ENCODE data around the gene UBL3. TPM values are rescaled to one million over a fixed set of nuclear protein-coding genes. Genes with fewer than 3 reads are reported as not detected.

The UBL3 gene
- total RNA-seq, 1 experiment from 2014 or later, result 10.7 TPM

DNA sequence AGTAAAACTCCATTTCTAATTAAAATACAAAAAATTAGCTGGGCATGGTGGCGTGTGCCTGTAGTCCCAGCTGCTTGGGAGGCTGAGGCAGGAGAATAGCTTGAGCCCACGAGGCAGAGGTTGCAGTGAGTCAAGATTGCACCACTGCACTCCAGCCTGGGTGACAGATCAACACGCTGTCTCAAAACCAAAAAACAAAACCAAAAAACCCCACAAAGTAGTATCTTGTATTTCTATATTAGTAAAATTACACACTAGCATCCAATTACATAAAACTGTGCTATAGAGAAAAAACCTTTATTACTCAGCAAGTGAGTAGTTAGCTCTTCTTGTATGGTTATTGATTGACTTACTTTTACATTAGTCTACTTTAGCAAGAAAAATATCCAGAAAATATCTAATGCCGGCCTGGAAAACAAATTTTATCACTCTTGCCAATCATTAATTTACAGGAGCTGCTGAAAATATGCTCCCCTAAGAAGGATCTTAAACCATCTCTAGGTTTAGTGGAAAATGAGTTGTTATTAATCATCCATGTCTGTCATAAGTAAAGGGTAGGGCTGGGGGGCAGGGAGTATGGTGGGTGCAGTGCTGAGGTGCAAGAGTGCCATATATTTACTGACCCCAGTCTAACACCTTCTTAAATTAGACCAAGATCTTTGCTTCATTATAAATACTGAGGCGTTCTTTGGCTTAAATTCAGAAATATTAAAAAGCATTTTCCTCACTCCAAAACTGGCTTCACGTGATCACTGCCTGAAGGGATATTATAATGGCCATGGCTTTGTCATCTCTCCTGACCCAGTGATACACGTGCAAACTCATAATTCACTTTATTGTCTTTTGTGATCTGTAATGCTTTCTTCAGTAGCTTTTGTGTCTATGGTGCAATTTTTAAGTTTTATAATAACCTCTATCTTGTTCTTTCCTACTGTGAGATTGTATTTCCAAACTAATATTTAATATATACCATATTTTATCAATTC is 44.1 kb downstream of the UBL3 start:
- Histone ChIP-seq H3K4me1 (ENCODE audit: control insufficient read depth in 1 of 2, insufficient read depth in 2 of 2, low read length in 2 of 2) (no peaks in the 10 kb centered on the region), H4K20me1 (ENCODE audit: insufficient read depth) (no peaks in the 10 kb centered on the region), H3K9ac (ENCODE audit: low read length) (no peak overlapping the region), H3K27me3 (ENCODE audit: insufficient read depth, low read length) (no peaks in the 10 kb centered on the region), H2AFZ (ENCODE audit: low read depth, low read length, poor library complexity, severe bottlenecking) (no peak overlapping the region), H3K4me3 (replicated peaks in 1 of 2; ENCODE audit: low read depth in 1 of 2, low read length in 2 of 2) (no peak overlapping the region), H3K4me2 (ENCODE audit: low read length) (no peak overlapping the region), H3K9me3 (ENCODE audit: control insufficient read depth in 1 of 2, insufficient read depth in 1 of 2, low read depth in 1 of 2, low read length in 2 of 2) (no peaks in the 10 kb centered on the region), H3K36me3 (ENCODE audit: control insufficient read depth in 1 of 2, insufficient read depth in 2 of 2, low read length in 2 of 2) (no peaks in the 10 kb centered on the region), H3K9me2 (ENCODE audit: insufficient read depth) (no peaks in the 10 kb centered on the region), H3K27ac (ENCODE audit: low read depth, low read length) (no peak overlapping the region), H3K79me2 (ENCODE audit: insufficient read depth, low read length) (no peaks in the 10 kb centered on the region)
- POLR2A ChIA-PET, result no interaction called here
- no peak for DNase-seq (ENCODE audit: low read depth, low spot score)
- no TSS peak for BruUV-seq (replicated peaks)
- CTCF ChIA-PET, result no interaction called here
- TF ChIP-seq CBX3 (IDR thresholded peaks at IDR 0.05; ENCODE audit: low read depth) (no peak), SP1 (IDR thresholded peaks at IDR 0.05; ENCODE audit: low read depth) (no peak), YY1 (IDR thresholded peaks at IDR 0.05; ENCODE audit: extremely low read depth, insufficient replicate concordance, low read depth, low read length) (no peak), POLR2A (IDR thresholded peaks at IDR 0.05; ENCODE audit: borderline replicate concordance, extremely low read depth, insufficient read depth, insufficient read length) (no peak), TCF7L2 (IDR thresholded peaks at IDR 0.05; ENCODE audit: borderline replicate concordance, extremely low read depth, insufficient read depth, insufficient read length) (no peak), SRF (IDR thresholded peaks at IDR 0.05; ENCODE audit: low read depth) (no peak), POLR2AphosphoS5 (IDR thresholded peaks at IDR 0.05; ENCODE audit: low read depth, low read length) (no peak), CEBPB (IDR thresholded peaks at IDR 0.05; ENCODE audit: low read depth) (no peak), JUND (IDR thresholded peaks at IDR 0.05) (no peak)
- TF ChIP-seq, protein P1, sequence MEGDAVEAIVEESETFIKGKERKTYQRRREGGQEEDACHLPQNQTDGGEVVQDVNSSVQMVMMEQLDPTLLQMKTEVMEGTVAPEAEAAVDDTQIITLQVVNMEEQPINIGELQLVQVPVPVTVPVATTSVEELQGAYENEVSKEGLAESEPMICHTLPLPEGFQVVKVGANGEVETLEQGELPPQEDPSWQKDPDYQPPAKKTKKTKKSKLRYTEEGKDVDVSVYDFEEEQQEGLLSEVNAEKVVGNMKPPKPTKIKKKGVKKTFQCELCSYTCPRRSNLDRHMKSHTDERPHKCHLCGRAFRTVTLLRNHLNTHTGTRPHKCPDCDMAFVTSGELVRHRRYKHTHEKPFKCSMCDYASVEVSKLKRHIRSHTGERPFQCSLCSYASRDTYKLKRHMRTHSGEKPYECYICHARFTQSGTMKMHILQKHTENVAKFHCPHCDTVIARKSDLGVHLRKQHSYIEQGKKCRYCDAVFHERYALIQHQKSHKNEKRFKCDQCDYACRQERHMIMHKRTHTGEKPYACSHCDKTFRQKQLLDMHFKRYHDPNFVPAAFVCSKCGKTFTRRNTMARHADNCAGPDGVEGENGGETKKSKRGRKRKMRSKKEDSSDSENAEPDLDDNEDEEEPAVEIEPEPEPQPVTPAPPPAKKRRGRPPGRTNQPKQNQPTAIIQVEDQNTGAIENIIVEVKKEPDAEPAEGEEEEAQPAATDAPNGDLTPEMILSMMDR (IDR thresholded peaks at IDR 0.05 in 2 of 3, conservative IDR thresholded peaks at IDR 0.05 in 1 of 3; ENCODE audit: borderline replicate concordance in 1 of 3, insufficient read depth in 1 of 3, low read depth in 2 of 3, low read length in 2 of 3), result no peak
- intact Hi-C loops (cut with micrococcal nuclease), result no loop called here
- ATAC-seq, result no peak
- RAD21 ChIA-PET (ENCODE audit: low non-redundant PET in 1 of 2, low total read pairs in 2 of 2, uncharacterized antibody in 2 of 2, unreplicated experiment in 2 of 2), result no interaction called here
